ENCODE results near the gene NTF4. TPM values are rescaled to one million over a fixed set of nuclear protein-coding genes. Genes with fewer than 3 reads are reported as not detected.

NTF4 gene
- total and polyA plus RNA-seq, 2 of the 8 experiments (the other 6 are each of a cell fraction or from before 2014, with no cell fraction given), result 3.1 to 6.5 TPM

GRCh38 chr19:49016067-49016839, 48.4 kb downstream of the NTF4 start:
- Histone ChIP-seq H3K36me3 (ENCODE audit: control insufficient read depth in 2 of 4, insufficient read depth in 4 of 4, low read length in 3 of 4) (peaks cover 8 to 19% (median 13%) of the 10 kb centered on the region in 4 experiments; a peak in 7 of 8 replicates), H3K4ac (replicated peaks; ENCODE audit: insufficient read length, low read depth, low read length) (no peak overlapping the region), H3K23ac (ENCODE audit: insufficient read length) (no peak overlapping the region), H3K9ac (replicated peaks in 1 of 4; ENCODE audit: extremely low read depth in 1 of 4, low read depth in 3 of 4, low read length in 3 of 4) (no peak overlapping the region), H2AFZ (ENCODE audit: low read length) (no peak overlapping the region), H3K4me3 (ENCODE audit: extremely low read depth in 1 of 4, insufficient read depth in 2 of 4, low read depth in 3 of 4, low read length in 4 of 4) (no peak overlapping the region), H2BK12ac (ENCODE audit: low read depth, low read length) (no peak overlapping the region), H3K4me1 (replicated peaks in 1 of 4; ENCODE audit: control insufficient read depth in 3 of 4, insufficient read depth in 4 of 4, low read length in 3 of 4) (peaks cover 0 to 17% (median 8%) of the 10 kb centered on the region in 4 experiments; a peak in 5 of 7 replicates), H3K27ac (ENCODE audit: low read depth, low read length) (no peak overlapping the region), H3K79me1 (ENCODE audit: low read depth, low read length) (no peaks in the 10 kb centered on the region), H3K23me2 (ENCODE audit: low read depth, low read length) (peaks cover 6% of the 10 kb centered on the region; the same call in 1 of the 2 replicates), H4K20me1 (replicated peaks in 1 of 2; ENCODE audit: control insufficient read depth in 1 of 2, insufficient read depth in 2 of 2, low read length in 2 of 2) (peaks cover 1 to 2% of the 10 kb centered on the region in 2 experiments), H3K27me3 (replicated peaks in 1 of 4; ENCODE audit: control insufficient read depth in 3 of 4, extremely low read depth in 1 of 4, insufficient read depth in 3 of 4, low read length in 3 of 4) (peaks cover 0 to 15% (median 9%) of the 10 kb centered on the region in 4 experiments; a peak in 5 of 7 replicates), H3K18ac (ENCODE audit: extremely low read depth, low read length) (no peak overlapping the region), H2BK20ac (ENCODE audit: low read length) (no peak overlapping the region), H3K9me3 (ENCODE audit: insufficient read depth in 2 of 2, low read depth in 1 of 2, low read length in 1 of 2) (no peaks in the 10 kb centered on the region), H3K56ac (replicated peaks; ENCODE audit: insufficient read length, low read depth, low read length) (no peak overlapping the region), H4K91ac (replicated peaks; ENCODE audit: insufficient read length, low read length) (no peak overlapping the region), H4K8ac (ENCODE audit: extremely low read depth, insufficient read depth, low read length) (no peak overlapping the region), H2AK5ac (ENCODE audit: low read depth, low read length) (no peak overlapping the region), H3K14ac (ENCODE audit: insufficient read length) (no peak overlapping the region), H2BK5ac (ENCODE audit: low read depth, low read length) (no peak overlapping the region), H4K5ac (ENCODE audit: insufficient read length, low read depth, low read length) (no peak overlapping the region), H3K79me2 (ENCODE audit: control insufficient read depth in 1 of 2, insufficient read depth in 2 of 2, low read length in 2 of 2) (no peaks in the 10 kb centered on the region), H2BK120ac (replicated peaks; ENCODE audit: low read depth, low read length) (no peak overlapping the region), H2BK15ac (ENCODE audit: low read length) (no peak overlapping the region), H3K4me2 (ENCODE audit: insufficient read depth in 1 of 2, low read depth in 2 of 2, low read length in 2 of 2) (no peak overlapping the region; a peak in 1 of 4 replicates)
- ChIA-PET CTCF (ENCODE audit: partially characterized antibody) (interaction anchor here (2.3 to 8.1 kb wide), 2 partner anchors 10 to 17 kb away, joined by 6 to 46 read pairs; no protein-coding TSS in a partner anchor), POLR2A (ENCODE audit: partially characterized antibody) (no interaction called here)
- WGBS, 2 experiments (ENCODE audit: extremely low coverage in 1 of 2, insufficient coverage in 1 of 2, insufficient read length in 1 of 2, insufficient replicate concordance in 2 of 2, low coverage in 1 of 2, low lambda C conversion rate in 2 of 2, missing lambda C conversion rate in 1 of 2), result 96% methylated on average over 13 of the region's 29 CpGs; no CpG with 5 or more reads in 1 of the 2 experiments
- no peak for FAIRE-seq
- no peak for DNase-seq (ENCODE audit: low read depth in 1 of 2, low spot score in 2 of 2)
- no peak for TF ChIP-seq FOSL1 (IDR thresholded peaks at IDR 0.05; ENCODE audit: insufficient read depth, low read depth, low read length)
- no peak for TF ChIP-seq TBP (IDR thresholded peaks at IDR 0.05; ENCODE audit: low read depth, low read length)
- no peak for TF ChIP-seq JUND (IDR thresholded peaks at IDR 0.05; ENCODE audit: low read length)
- no peak for TF ChIP-seq BACH1 (IDR thresholded peaks at IDR 0.05; ENCODE audit: low read length)
- TF ChIP-seq CEBPB (IDR thresholded peaks at IDR 0.05; ENCODE audit: low read depth, low read length), result no peak
- no peak for TF ChIP-seq NRF1 (IDR thresholded peaks at IDR 0.05; ENCODE audit: low read depth, low read length)
- TF ChIP-seq CHD1 (IDR thresholded peaks at IDR 0.05; ENCODE audit: low read depth, low read length), result no peak
- no peak for TF ChIP-seq PHF8 (conservative IDR thresholded peaks at IDR 0.05; ENCODE audit: low read depth, low read length)
- no peak for TF ChIP-seq KDM4A (IDR thresholded peaks at IDR 0.05; ENCODE audit: low read depth, low read length, severe bottlenecking)
- no peak for TF ChIP-seq ASH2L (IDR thresholded peaks at IDR 0.05; ENCODE audit: low read length)
- no peak for TF ChIP-seq POU5F1 (IDR thresholded peaks at IDR 0.05; ENCODE audit: low read depth, low read length)
- TF ChIP-seq E2F6 (IDR thresholded peaks at IDR 0.05), result no peak
- TF ChIP-seq TAF1 (IDR thresholded peaks at IDR 0.05; ENCODE audit: low read depth, low read length), result no peak

All from H1 (cell line).